H1 (cell line): ENCODE results near the gene MYLK4. TPM values are rescaled to one million over a fixed set of nuclear protein-coding genes. Genes with fewer than 3 reads are reported as not detected.

ENCODE experiments used
- CHD7 ChIP-seq: fragments of 300-600 bp; sonication (generic); IDR thresholded peaks from 2 replicates; pipeline ENCODE4 v1.7.1; 2012; ENCODE audit warnings: low read length, moderate library complexity, mild to moderate bottlenecking, inconsistent platforms; ENCODE audit not compliant: insufficient replicate concordance
- EGR1 ChIP-seq: IDR thresholded peaks from 2 replicates; pipeline ENCODE4 v1.6.1; 2011; ENCODE audit warnings: low read depth, low read length, borderline replicate concordance
- HDAC2 ChIP-seq, 2 experiments: fragments of 300-600 bp in 1 of 2; sonication (generic) in 1 of 2; IDR thresholded peaks; 2 replicates each; pipeline ENCODE4 v1.6.1; 2011 to 2012; ENCODE audit warnings: low read depth in 2 of 2, low read length in 2 of 2, mild to moderate bottlenecking in 2 of 2, moderate library complexity in 2 of 2, borderline replicate concordance in 1 of 2, inconsistent platforms in 1 of 2
- MAX ChIP-seq: IDR thresholded peaks from 2 replicates; pipeline ENCODE4 v1.6.1; 2012; ENCODE audit warnings: inconsistent platforms
- NANOG ChIP-seq: IDR thresholded peaks from 2 replicates; pipeline ENCODE4 v1.6.1; 2011; ENCODE audit warnings: low read length, low read depth, mild to moderate bottlenecking, inconsistent platforms; ENCODE audit not compliant: insufficient read depth, poor library complexity, severe bottlenecking
- RFX5 ChIP-seq: IDR thresholded peaks from 2 replicates; pipeline ENCODE4 v1.6.1; 2011; ENCODE audit warnings: low read depth, low read length, improper control_type of control experiment, borderline replicate concordance
- RNF2 ChIP-seq: fragments of 200-900, 300-1000 bp; sonication (generic); IDR thresholded peaks from 2 replicates; pipeline ENCODE4 v1.7.1; 2016; ENCODE audit warnings: borderline replicate concordance, low read depth, mild to moderate bottlenecking, antibody characterized with exemption, low read length; ENCODE audit not compliant: poor library complexity, severe bottlenecking; ENCODE audit errors: missing control alignments
- TAF7 ChIP-seq: optimal IDR thresholded peaks from 2 replicates; pipeline ENCODE3; 2011; ENCODE audit warnings: low read depth, mild to moderate bottlenecking, inconsistent platforms, low read length, moderate library complexity, borderline replicate concordance
- USF2 ChIP-seq: IDR thresholded peaks from 2 replicates; pipeline ENCODE4 v1.6.1; 2011; ENCODE audit warnings: low read length, improper control_type of control experiment
- polyA plus RNA-seq, 7 experiments: library from polyadenylated mRNA; depleted of rRNA in 3 of 7; stranded (reverse) in 5 of 7; unstranded in 2 of 7; fragments of >200 nt in 5 of 7; fragments of 200-250 nt in 2 of 7; gene quantifications; 1 replicate in 5 of 7; 2 replicates in 1 of 7; 4 replicates in 1 of 7; pipeline versions ENCODE4 v1.2.1 to v1.2.3, GENCODE V29; 2011 to 2013; ENCODE audit warnings: missing spikeins in 2 of 7, mixed read lengths in 2 of 7
- total RNA-seq: library from RNA; stranded (reverse); fragmentation: NEBNext Ultra II Directional; extraction: Animal tissue kit (Norgen Biotek cat#: 25700); gene quantifications from 2 replicates; pipeline ENCODE4 v1.2.1, GENCODE V29; 2021

The MYLK4 gene
- total and polyA plus RNA-seq, 2 of the 8 experiments (the other 6 are each of a cell fraction or from before 2014, with no cell fraction given): 0.11 to 0.17 TPM

GRCh38 chr6:2667617-2668016, 83.1 kb downstream of the MYLK4 start (continued):
- TF ChIP-seq CHD7 (no peak), RNF2 (no peak), USF2 (no peak), HDAC2 (IDR thresholded peaks at IDR 0.05; ENCODE audit: borderline replicate concordance in 1 of 2, low read depth in 2 of 2, low read length in 2 of 2) (no peak), TAF7 (no peak), EGR1 (no peak), NANOG (no peak), RFX5 (no peak), MAX (no peak)
